NCI-H2107 (cell line): ENCODE measurements around the gene OR8G5.

Experiments
- DNase-seq: peaks from one replicate; lab custom pipeline; 2025; lab: John Stamatoyannopoulos, UW

Gene OR8G5

GRCh38 chr11:124285610-124286344, 29.6 kb downstream of the OR8G5 start:
- no peak for DNase-seq

GRCh38 chr11:124294687-124295086, 38.5 kb downstream of the OR8G5 start:
- DNase-seq: no peak

- no peak for DNase-seq
Measured at GRCh38 chr11:124296016-124296415, 39.8 kb downstream of the OR8G5 start.

- DNase-seq: no peak
Measured at GRCh38 chr11:124297921-124298320, 41.7 kb downstream of the OR8G5 start.

GRCh38 chr11:124301548-124301947, 45.4 kb downstream of the OR8G5 start:
- DNase-seq: no peak

GRCh38 chr11:124302347-124303125, 46.4 kb downstream of the OR8G5 start:
- no peak for DNase-seq

- DNase-seq: no peak
Measured at GRCh38 chr11:124307093-124307492, 50.9 kb downstream of the OR8G5 start.

- DNase-seq: no peak
Measured at GRCh38 chr11:124310721-124311120, 54.5 kb downstream of the OR8G5 start.

GRCh38 chr11:124311269-124311668, 55.1 kb downstream of the OR8G5 start:
- DNase-seq: no peak

- DNase-seq: no peak
Measured at GRCh38 chr11:124311670-124312069, 55.5 kb downstream of the OR8G5 start.

GRCh38 chr11:124313131-124313530, 57.0 kb downstream of the OR8G5 start:
- no peak for DNase-seq

GRCh38 chr11:124313849-124314248, 57.7 kb downstream of the OR8G5 start, which contains the start of gene OR8D1:
TSS of gene OR8D1 (minus strand) at chr11:124313949. CDS start at chr11:124310766, 3,183 bp downstream.
- DNase-seq: no peak

GRCh38 chr11:124315052-124315451, 58.9 kb downstream of the OR8G5 start:
- no peak for DNase-seq
